Measurements from ENCODE around the gene ANKRD2.

Gene ANKRD2

GRCh38 chr10:97590082-97590747 lies 17.6 kb downstream of the ANKRD2 start:
- in situ Hi-C loops (cut with HindIII; ENCODE audit: low sequenced_read_pairs): loop anchor here (10.0 kb wide), 1 partner anchor 55 kb away; no protein-coding TSS in a partner anchor

- in situ Hi-C loops (cut with HindIII; ENCODE audit: low sequenced_read_pairs): loop anchor here (10.0 kb wide), 1 partner anchor 56 kb away; no protein-coding TSS in a partner anchor
Observed at GRCh38 chr10:97590748-97591495, 18.3 kb downstream of the ANKRD2 start.

- in situ Hi-C loops (cut with HindIII; ENCODE audit: low sequenced_read_pairs): loop anchor here (10.0 kb wide), 1 partner anchor 59 kb away; no protein-coding TSS in a partner anchor
Observed at GRCh38 chr10:97593421-97593820, 20.8 kb downstream of the ANKRD2 start.

GRCh38 chr10:97596101-97597082 lies 23.8 kb downstream of the ANKRD2 start:
- in situ Hi-C loops (cut with HindIII; ENCODE audit: low sequenced_read_pairs): loop anchor here (10.0 kb wide), 1 partner anchor 62 kb away; no protein-coding TSS in a partner anchor

- in situ Hi-C loops (cut with HindIII; ENCODE audit: low sequenced_read_pairs): loop anchor here (10.0 kb wide), 1 partner anchor 63 kb away; no protein-coding TSS in a partner anchor
Observed at GRCh38 chr10:97597778-97598177, 25.2 kb downstream of the ANKRD2 start.

- in situ Hi-C loops (cut with HindIII; ENCODE audit: low sequenced_read_pairs): loop anchor here (10.0 kb wide), 1 partner anchor 64 kb away; no protein-coding TSS in a partner anchor
Observed at GRCh38 chr10:97598407-97599271, 26.1 kb downstream of the ANKRD2 start.

- in situ Hi-C loops (cut with HindIII; ENCODE audit: low sequenced_read_pairs): loop anchor here (10.0 kb wide), 1 partner anchor 64 kb away; no protein-coding TSS in a partner anchor
Observed at GRCh38 chr10:97599272-97599619, 26.7 kb downstream of the ANKRD2 start.

GRCh38 chr10:97600616-97601015 lies 28.0 kb downstream of the ANKRD2 start:
- in situ Hi-C loops (cut with HindIII; ENCODE audit: low sequenced_read_pairs): no loop called here

- in situ Hi-C loops (cut with HindIII; ENCODE audit: low sequenced_read_pairs): no loop called here
Observed at GRCh38 chr10:97601268-97602215, 29.0 kb downstream of the ANKRD2 start.

- in situ Hi-C loops (cut with HindIII; ENCODE audit: low sequenced_read_pairs): no loop called here
Observed at GRCh38 chr10:97607095-97607636, 34.6 kb downstream of the ANKRD2 start.

GRCh38 chr10:97608991-97609561 lies 36.5 kb downstream of the ANKRD2 start:
- in situ Hi-C loops (cut with HindIII; ENCODE audit: low sequenced_read_pairs): no loop called here

GRCh38 chr10:97611473-97611872 lies 38.9 kb downstream of the ANKRD2 start:
- in situ Hi-C loops (cut with HindIII; ENCODE audit: low sequenced_read_pairs): no loop called here

- in situ Hi-C loops (cut with HindIII; ENCODE audit: low sequenced_read_pairs): no loop called here
Observed at GRCh38 chr10:97612386-97612785, 39.8 kb downstream of the ANKRD2 start.

- in situ Hi-C loops (cut with HindIII; ENCODE audit: low sequenced_read_pairs): no loop called here
Observed at GRCh38 chr10:97618285-97618684, 45.7 kb downstream of the ANKRD2 start.

GRCh38 chr10:97618733-97619132 lies 46.2 kb downstream of the ANKRD2 start:
- in situ Hi-C loops (cut with HindIII; ENCODE audit: low sequenced_read_pairs): no loop called here

- in situ Hi-C loops (cut with HindIII; ENCODE audit: low sequenced_read_pairs): no loop called here
Observed at GRCh38 chr10:97623277-97623676, 50.7 kb downstream of the ANKRD2 start.

GRCh38 chr10:97627731-97628130 lies 55.2 kb downstream of the ANKRD2 start:
- in situ Hi-C loops (cut with HindIII; ENCODE audit: low sequenced_read_pairs): no loop called here

GRCh38 chr10:97628228-97628627 lies 55.6 kb downstream of the ANKRD2 start:
- in situ Hi-C loops (cut with HindIII; ENCODE audit: low sequenced_read_pairs): no loop called here

Data from DLD1 (cell line).